Stimulated activated CD4-positive, alpha-beta T cell treated with anti-CD3 and anti-CD28 coated beads, Interleukin-12 subunit alpha, Interleukin-12 subunit beta, amount 100 ng/mL, for 24 hours (primary cell): ENCODE results near the gene PPP2R5D.

Source experiments
- DNase-seq, 2 experiments: peaks; one replicate each; pipeline ENCODE4 v3.0.0-alpha.2; 2020; ENCODE audit warnings: low read depth in 2 of 2

Gene PPP2R5D

DNA sequence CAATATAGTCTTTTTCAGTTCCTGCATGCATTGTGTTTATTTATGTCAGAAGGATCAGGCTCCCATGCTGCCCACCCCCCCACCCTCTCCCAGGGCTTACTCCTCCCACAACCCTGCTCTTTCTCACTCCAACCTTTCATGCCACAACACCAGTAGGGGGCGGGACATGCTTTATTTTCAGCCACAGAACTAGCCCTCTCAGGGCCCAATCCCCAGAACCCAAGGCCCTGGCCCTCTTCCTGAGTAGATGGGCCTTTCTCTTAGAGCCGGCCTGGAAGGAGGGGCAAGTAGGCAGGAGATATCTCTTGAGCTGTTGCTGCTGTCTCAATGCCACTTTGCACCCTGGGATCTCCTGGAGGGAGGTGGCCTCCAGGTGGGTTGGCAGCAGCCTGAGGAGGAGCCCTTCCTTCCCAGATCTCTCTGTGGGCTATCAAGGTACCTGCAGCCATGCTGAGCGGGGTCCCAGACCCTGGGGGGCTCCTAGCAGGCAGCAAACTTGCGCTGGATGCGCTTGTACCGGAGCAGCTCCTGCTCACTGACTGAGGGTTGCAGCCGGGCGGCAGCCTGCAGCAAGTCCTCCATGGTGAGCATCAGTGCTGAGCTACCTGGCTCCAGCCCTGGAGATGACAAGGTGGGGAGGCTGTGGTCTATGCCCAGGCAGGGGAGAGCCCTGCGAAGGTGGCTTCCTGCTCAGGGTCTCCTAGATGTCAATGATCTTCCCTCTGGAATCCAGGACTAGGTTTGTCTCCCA, 20.3 kb upstream of the PPP2R5D start:
- DNase-seq: no peak

DNA sequence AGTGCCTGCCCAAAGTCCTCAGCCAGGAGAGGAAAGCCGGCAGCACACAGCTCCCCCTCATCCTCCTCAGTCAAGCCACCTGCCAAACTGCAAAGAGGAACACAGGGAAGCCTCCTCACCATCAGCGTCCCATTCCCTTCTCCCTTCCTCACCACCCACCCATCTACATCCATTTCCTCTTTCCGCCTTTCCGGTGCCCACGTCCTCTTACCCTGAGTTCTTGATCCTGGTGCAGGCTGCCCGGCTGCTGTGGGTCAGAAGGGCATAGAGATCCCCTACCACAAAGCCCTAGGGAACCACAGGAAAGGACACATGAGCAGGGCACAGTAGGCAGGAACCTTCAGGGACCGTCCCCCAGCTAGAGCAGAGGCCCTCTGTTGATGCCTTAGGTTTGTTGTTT, 17.8 kb upstream of the PPP2R5D start:
- DNase-seq: no peak

DNA sequence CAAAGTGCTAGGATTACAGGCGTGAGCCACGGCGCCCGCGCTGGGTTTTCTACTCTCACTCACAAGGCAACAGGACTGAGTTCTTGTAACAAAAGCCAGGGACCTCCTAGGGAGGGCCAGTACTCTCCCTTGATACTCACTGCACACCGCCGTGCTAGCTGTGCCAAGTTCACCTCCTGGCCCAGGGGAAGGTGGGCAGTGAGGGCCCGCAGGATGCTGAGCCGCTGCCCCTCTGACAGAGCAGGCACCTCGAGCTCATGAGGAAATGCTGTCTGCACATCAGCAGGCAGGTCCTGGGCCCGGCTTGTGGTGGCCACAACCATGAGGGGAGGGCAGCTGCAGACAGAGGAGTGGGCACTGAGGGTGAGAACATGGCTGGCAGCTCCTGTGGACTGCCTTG, 17.1 kb upstream of the PPP2R5D start:
- no peak for DNase-seq

GRCh38 chr6:42968126-42968701, 16.2 kb upstream of the PPP2R5D start:
- DNase-seq: no peak

DNA sequence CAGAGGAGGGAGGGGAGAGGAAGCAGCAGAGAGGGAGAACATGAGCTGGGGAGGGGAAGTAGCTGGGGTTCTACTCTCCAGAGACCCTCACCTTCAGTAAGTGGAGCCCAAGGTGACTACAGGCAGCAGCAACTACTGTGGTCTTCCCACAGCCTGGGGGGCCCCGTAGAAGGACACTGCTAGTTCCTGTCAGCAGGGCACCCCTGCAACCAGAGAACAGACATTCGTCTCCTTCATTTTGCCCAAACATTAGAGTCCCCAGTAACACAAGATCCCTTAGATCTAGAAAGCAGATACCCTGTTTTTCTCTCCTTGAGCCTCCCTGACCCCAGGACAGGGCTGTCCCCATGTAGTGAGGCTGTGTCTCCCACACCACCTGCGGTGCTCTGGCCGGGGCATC, 15.6 kb upstream of the PPP2R5D start:
- DNase-seq: no peak

GRCh38 chr6:42969431-42969830, 14.9 kb upstream of the PPP2R5D start:
- DNase-seq: no peak

GRCh38 chr6:42969934-42970333, 14.4 kb upstream of the PPP2R5D start:
- no peak for DNase-seq

DNA sequence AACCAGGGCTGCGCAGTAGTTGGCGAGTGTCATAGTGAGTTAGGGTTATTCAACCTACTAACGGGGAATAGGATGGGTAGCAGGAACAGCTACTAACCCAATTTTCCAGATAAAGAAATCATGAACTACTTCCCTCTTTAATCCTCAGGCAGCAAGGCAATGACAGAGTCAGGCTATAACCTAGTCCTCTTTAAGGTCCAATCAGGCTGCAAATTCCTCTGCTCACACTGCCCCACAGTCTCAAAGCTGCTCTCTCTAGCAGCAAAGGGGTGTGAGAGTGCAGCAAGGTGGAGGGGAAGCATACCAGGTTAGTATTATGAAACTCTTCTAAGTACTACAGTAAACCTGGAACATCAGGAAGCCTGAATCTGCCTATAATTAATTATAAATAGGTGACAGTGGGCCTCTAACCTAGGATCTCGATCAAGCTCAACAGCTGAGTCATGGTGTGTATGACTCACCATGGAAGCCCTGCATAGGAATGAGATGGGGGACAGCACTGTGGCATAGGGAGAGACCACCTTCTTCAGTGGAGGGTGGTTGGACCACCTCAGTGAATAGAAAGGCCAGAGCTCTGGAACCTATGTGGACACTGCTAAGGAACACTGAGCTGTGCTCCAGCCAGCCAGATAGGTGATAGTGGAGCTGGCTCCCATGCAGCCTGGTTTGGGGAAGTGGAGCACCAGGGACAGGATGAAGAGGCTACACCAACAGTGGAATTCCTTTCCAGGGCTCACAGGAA, 13.3 kb upstream of the PPP2R5D start:
- no peak for DNase-seq

DNA sequence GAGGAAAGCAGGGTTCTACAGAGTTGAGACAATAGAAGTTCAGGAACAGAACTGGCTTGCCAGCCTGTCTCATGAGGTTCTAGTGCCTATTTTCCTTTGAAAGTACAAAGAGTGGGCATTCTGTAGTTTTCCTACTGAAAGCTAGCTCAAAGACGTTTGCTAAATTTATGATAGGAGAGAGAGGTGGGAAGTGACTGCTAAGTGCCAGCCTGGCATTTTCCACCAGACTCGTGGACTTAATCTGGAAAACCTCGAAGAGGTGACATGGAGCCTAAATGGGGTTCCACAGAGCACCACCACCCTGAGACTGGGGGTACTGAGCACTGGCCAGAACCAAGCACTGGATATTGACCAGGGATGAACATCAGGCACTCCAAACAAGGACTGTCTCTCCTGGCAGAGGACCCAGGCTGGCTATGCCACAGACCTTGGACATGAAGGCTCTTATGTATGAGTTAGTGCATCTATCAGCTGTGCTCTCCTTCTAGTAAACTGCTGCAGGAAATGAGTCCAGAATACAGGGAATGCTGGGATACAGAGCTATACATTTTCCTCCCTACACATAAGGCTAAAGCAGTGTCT, 12.5 kb upstream of the PPP2R5D start:
- DNase-seq: no peak

- no peak for DNase-seq
Measured at GRCh38 chr6:42973926-42974325, 10.4 kb upstream of the PPP2R5D start.

DNA sequence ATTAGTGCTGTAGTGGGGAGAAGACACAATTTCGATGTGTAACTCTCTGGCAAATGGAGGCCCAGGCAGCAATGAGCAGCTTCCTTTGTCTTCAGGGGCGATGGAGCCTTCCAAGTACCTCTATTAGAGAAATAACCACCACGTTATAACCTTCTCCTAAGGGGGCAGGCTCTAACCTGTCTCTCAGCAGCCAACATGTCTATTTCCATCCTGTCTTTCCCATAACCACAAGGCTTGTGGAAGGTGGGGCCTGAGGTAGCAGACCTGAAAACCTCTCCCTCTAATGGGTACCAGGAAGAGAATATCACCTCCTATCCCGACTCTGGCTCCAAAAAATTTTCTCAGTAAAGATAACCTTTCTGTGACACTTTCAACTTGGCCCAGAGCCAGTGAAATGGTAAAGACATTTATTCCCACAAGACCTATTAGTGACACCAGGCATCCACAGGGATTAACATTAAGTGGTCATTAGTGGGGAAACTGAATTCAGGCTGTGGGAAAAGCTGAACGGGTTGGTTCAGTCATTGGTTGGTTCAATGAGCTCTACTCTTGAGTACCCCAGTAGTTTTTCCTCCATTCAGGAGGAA, 9.4 kb upstream of the PPP2R5D start:
- no peak for DNase-seq

GRCh38 chr6:42978487-42978838, 5.9 kb upstream of the PPP2R5D start:
- no peak for DNase-seq

- DNase-seq: peak; percentile 85 to 90
Measured at GRCh38 chr6:42978839-42979522, 5.4 kb upstream of the PPP2R5D start, which contains the start of gene PEX6. Gene PEX6 (minus strand): TSS chr6:42979181. CDS start chr6:42979150, 31 bp downstream.

- DNase-seq: no peak
Measured at GRCh38 chr6:42979523-42980177, 4.7 kb upstream of the PPP2R5D start.

DNA sequence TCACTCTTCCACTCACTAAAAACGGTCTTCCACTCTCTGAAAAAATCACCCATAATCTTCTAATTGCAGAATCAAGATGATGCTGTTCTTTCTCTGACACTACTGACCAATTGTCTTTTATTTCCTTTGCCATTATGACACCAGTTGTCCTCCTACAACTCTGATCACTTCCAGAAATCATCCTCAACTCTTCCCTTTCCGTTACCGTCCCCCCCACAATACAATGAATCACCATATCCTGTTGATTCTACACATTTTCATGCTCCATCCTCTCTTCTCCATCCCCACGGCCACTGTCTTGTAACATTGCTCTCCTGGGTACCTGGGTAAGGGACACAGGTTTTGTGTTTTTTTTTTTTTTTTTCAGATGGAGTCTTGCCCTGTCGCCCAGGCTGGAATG, 2.5 kb upstream of the PPP2R5D start:
- DNase-seq: no peak

GRCh38 chr6:42984924-42985475, 630 bp downstream of the PPP2R5D start:
- no peak for DNase-seq

GRCh38 chr6:42987533-42988451, 3.4 kb downstream of the PPP2R5D start:
- no peak for DNase-seq

- DNase-seq: no peak
Measured at GRCh38 chr6:42988486-42989020, 4.2 kb downstream of the PPP2R5D start.

GRCh38 chr6:42989923-42990322, 5.6 kb downstream of the PPP2R5D start:
- DNase-seq: no peak
